ENCODE results near the gene RBM45.

GRCh38 chr2:178093471-178093870 lies 18.8 kb upstream of the RBM45 start:
- TF ChIP-seq CHD2 (IDR thresholded peaks at IDR 0.05; ENCODE audit: low read length, partially characterized antibody), result no peak
- no peak for TF ChIP-seq MAFK (IDR thresholded peaks at IDR 0.05; ENCODE audit: partially characterized antibody)
- no peak for TF ChIP-seq BHLHE40 (IDR thresholded peaks at IDR 0.05; ENCODE audit: low read depth, low read length)
- TF ChIP-seq, protein P1, sequence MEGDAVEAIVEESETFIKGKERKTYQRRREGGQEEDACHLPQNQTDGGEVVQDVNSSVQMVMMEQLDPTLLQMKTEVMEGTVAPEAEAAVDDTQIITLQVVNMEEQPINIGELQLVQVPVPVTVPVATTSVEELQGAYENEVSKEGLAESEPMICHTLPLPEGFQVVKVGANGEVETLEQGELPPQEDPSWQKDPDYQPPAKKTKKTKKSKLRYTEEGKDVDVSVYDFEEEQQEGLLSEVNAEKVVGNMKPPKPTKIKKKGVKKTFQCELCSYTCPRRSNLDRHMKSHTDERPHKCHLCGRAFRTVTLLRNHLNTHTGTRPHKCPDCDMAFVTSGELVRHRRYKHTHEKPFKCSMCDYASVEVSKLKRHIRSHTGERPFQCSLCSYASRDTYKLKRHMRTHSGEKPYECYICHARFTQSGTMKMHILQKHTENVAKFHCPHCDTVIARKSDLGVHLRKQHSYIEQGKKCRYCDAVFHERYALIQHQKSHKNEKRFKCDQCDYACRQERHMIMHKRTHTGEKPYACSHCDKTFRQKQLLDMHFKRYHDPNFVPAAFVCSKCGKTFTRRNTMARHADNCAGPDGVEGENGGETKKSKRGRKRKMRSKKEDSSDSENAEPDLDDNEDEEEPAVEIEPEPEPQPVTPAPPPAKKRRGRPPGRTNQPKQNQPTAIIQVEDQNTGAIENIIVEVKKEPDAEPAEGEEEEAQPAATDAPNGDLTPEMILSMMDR (IDR thresholded peaks at IDR 0.05), result no peak
- TF ChIP-seq HOXB5 (CRISPR knock-in tag; IDR thresholded peaks at IDR 0.05), result no peak
- TF ChIP-seq RAD21 (conservative IDR thresholded peaks at IDR 0.05 in 1 of 2, IDR thresholded peaks at IDR 0.05 in 1 of 2), result no peak
- TF ChIP-seq POLR2A (IDR thresholded peaks at IDR 0.05; ENCODE audit: low read length), result no peak
- TF ChIP-seq, protein P2, sequence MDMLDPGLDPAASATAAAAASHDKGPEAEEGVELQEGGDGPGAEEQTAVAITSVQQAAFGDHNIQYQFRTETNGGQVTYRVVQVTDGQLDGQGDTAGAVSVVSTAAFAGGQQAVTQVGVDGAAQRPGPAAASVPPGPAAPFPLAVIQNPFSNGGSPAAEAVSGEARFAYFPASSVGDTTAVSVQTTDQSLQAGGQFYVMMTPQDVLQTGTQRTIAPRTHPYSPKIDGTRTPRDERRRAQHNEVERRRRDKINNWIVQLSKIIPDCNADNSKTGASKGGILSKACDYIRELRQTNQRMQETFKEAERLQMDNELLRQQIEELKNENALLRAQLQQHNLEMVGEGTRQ (IDR thresholded peaks at IDR 0.05), result no peak
